ENCODE data around the gene FBXO44.

DNA sequence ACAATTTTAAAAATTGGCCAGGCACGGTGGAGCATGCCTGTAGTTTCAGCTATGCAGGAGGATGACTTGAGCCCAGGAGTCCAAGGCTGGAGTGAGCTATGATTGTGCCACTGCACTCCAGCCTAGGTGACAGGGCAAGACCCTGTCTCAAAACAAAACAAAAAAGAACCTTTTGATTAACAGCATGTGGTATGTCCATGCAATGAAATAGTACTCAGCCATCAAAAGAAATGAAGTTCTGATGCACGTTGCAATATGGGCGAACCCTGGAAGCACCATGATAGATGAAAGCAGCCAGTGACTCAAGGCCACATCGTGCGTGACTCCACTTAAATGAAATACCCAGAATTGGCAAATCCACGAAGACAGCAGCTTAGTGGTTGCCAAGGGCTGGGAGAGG is 47.9 kb upstream of the FBXO44 start:
- TF ChIP-seq YY1 (IDR thresholded peaks at IDR 0.05; ENCODE audit: insufficient read depth, insufficient read length) (no peak), ZNF274 (IDR thresholded peaks at IDR 0.05; ENCODE audit: low read depth, low read length) (no peak)

All from NT2/D1 (cell line).